ENCODE measurements around the gene CREB3L1.

The CREB3L1 gene

GRCh38 chr11:46279126-46280099, 2.0 kb downstream of the CREB3L1 start:
- TF ChIP-seq CTCF (IDR thresholded peaks at IDR 0.05): no peak

- TF ChIP-seq CTCF (IDR thresholded peaks at IDR 0.05): no peak
These were observed 3.2 kb downstream of the CREB3L1 start for GRCh38 chr11:46280706-46281105.

- TF ChIP-seq CTCF (IDR thresholded peaks at IDR 0.05): no peak
These were observed 3.9 kb downstream of the CREB3L1 start for GRCh38 chr11:46281371-46281831.

GRCh38 chr11:46285173-46285572, 7.7 kb downstream of the CREB3L1 start:
- no peak for TF ChIP-seq CTCF (IDR thresholded peaks at IDR 0.05)

GRCh38 chr11:46285594-46286033, 8.2 kb downstream of the CREB3L1 start:
- TF ChIP-seq CTCF (IDR thresholded peaks at IDR 0.05): no peak

GRCh38 chr11:46286789-46287188, 9.3 kb downstream of the CREB3L1 start:
- no peak for TF ChIP-seq CTCF (IDR thresholded peaks at IDR 0.05)

- TF ChIP-seq CTCF (IDR thresholded peaks at IDR 0.05): no peak
These were observed 11.0 kb downstream of the CREB3L1 start for GRCh38 chr11:46288451-46288850.
